Epithelial cell of proximal tubule (primary cell): ENCODE measurements around the gene SCAMP4. TPM values are rescaled to one million over a fixed set of nuclear protein-coding genes. Genes with fewer than 3 reads are reported as not detected.

Experiments used
- DNase-seq: peaks from one replicate; pipeline ENCODE4 v3.0.0-alpha.2; 2011; ENCODE audit warnings: low read depth
- H3K4me3 ChIP-seq: 2 replicates; pipeline ENCODE4 v1.5.1; 2011; ENCODE audit warnings: low read depth, mild to moderate bottlenecking, low read length
- total RNA-seq: library from RNA; depleted of rRNA; stranded (reverse); fragments of >200 nt; gene quantifications from 2 replicates; pipeline ENCODE4 v1.2.3, GENCODE V29; 2015
- TF ChIP-seq, protein P1 (sequence below): conservative IDR thresholded peaks from 2 replicates; pipeline ENCODE4 v1.5.1; 2012; ENCODE audit warnings: low read depth, mild to moderate bottlenecking, low read length

SCAMP4 gene
- total RNA-seq, 1 donor from 2014 or later: 134 TPM

- H3K4me3 ChIP-seq: no peak overlapping the region
- TF ChIP-seq, protein P1, sequence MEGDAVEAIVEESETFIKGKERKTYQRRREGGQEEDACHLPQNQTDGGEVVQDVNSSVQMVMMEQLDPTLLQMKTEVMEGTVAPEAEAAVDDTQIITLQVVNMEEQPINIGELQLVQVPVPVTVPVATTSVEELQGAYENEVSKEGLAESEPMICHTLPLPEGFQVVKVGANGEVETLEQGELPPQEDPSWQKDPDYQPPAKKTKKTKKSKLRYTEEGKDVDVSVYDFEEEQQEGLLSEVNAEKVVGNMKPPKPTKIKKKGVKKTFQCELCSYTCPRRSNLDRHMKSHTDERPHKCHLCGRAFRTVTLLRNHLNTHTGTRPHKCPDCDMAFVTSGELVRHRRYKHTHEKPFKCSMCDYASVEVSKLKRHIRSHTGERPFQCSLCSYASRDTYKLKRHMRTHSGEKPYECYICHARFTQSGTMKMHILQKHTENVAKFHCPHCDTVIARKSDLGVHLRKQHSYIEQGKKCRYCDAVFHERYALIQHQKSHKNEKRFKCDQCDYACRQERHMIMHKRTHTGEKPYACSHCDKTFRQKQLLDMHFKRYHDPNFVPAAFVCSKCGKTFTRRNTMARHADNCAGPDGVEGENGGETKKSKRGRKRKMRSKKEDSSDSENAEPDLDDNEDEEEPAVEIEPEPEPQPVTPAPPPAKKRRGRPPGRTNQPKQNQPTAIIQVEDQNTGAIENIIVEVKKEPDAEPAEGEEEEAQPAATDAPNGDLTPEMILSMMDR: no peak
- no peak for DNase-seq
Observed at GRCh38 chr19:1920644-1921043, 15.4 kb downstream of the SCAMP4 start.

GRCh38 chr19:1921326-1921725, 16.1 kb downstream of the SCAMP4 start:
- H3K4me3 ChIP-seq: no peak overlapping the region
- no peak for DNase-seq
- TF ChIP-seq, protein P1: no peak

DNA sequence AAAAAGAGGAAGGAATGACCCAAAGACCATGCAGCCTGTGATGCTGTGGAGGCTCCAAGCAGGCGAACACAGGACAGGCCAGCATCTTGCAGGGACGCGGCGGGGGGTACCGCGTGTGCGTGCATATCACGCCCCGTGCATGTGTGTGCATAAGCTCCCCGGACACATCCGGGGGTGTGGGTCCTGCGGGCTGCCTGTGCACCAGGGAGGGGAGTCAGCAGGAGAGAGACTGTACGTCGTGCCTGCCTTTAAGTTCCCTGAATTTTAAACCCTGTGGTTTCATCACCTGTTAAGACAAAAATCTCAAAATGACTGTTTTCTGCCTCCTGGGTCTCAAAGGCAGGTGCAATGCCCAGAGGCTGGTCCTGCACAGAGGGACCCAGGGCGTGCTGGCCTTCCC, 16.6 kb downstream of the SCAMP4 start:
- no peak for DNase-seq
- H3K4me3 ChIP-seq: no peak overlapping the region
- TF ChIP-seq, protein P1: no peak

GRCh38 chr19:1922803-1923202, 17.6 kb downstream of the SCAMP4 start:
- no peak for DNase-seq
- TF ChIP-seq, protein P1: no peak
- H3K4me3 ChIP-seq: no peak overlapping the region

DNA sequence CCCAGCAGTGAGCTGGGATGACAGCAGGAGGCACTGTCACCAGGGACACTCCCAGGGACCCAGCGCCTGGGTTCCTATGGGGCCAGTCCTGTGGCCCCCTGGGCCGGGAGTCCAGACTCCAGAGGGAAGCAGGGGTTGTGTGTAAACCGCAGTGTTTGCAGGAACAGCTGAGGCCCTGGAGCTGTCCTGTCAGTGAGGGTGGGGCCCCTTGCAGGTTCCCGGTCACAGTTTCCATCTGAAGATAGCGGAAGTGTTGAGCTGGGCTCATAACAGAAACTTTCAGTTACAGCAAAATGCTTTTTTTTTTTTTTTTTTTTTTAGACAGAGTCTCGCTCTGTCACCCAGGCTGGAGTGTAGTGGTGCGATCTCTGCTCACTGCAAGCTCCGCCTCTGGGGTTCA, 18.1 kb downstream of the SCAMP4 start:
- no peak overlapping the region for H3K4me3 ChIP-seq
- no peak for DNase-seq
- TF ChIP-seq, protein P1: no peak

GRCh38 chr19:1924320-1924961, 19.2 kb downstream of the SCAMP4 start:
- H3K4me3 ChIP-seq: no peak overlapping the region
- TF ChIP-seq, protein P1: no peak
- no peak for DNase-seq

GRCh38 chr19:1925544-1925943, 20.3 kb downstream of the SCAMP4 start:
- H3K4me3 ChIP-seq: no peak overlapping the region
- DNase-seq: no peak
- TF ChIP-seq, protein P1: no peak
